ENCODE data around the gene OSBP.
A peak's percentile ranks its signal among the peaks of the same experiment; 100 is the strongest.
"Not testable (repeated sequence)": the region's sequence is repeated elsewhere in the genome, so short reads cannot be mapped to it uniquely, and the experiment has no call there.

Gene OSBP, protein sequence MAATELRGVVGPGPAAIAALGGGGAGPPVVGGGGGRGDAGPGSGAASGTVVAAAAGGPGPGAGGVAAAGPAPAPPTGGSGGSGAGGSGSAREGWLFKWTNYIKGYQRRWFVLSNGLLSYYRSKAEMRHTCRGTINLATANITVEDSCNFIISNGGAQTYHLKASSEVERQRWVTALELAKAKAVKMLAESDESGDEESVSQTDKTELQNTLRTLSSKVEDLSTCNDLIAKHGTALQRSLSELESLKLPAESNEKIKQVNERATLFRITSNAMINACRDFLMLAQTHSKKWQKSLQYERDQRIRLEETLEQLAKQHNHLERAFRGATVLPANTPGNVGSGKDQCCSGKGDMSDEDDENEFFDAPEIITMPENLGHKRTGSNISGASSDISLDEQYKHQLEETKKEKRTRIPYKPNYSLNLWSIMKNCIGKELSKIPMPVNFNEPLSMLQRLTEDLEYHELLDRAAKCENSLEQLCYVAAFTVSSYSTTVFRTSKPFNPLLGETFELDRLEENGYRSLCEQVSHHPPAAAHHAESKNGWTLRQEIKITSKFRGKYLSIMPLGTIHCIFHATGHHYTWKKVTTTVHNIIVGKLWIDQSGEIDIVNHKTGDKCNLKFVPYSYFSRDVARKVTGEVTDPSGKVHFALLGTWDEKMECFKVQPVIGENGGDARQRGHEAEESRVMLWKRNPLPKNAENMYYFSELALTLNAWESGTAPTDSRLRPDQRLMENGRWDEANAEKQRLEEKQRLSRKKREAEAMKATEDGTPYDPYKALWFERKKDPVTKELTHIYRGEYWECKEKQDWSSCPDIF

DNA sequence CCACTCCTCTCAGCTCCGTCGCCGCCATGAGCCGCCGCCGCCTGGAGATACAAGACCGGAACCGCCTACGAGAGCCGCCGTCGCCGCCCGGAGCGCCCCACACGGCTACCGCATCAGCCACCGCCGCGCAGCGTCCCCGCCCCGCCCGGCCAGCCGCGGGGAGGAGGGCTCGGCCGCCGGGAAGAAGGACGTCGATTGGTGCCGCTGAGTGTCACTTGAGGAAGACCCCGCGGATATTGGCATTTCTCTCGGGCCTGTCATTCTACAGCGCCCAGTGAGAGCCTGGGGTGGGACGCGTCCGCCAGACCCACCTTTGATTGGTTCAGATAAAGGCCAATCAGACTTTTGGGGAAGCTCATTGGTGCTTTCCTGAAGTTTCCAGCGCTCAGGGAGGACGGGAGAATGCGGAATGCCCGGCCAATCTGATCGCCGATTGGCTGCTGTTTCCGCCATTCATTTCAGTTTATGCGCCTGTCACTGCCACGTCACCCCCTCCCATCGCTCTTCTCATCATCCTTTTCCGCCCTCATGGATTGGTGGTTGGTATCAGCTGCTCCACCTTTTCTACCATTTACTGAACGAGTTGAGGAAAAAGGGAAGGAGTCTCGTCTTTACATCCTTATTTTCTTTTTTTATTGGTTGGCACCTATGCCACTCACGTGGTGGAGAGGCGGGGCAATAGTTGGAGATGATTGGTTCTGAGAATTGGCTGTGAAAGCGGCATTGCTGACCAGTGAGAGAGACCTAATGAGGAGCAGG is at the start of gene OSBP:
Gene OSBP, minus strand, starts transcription at position 138 of the 759 bp plus-strand sequence. Its CDS starts 110 bp downstream, at position 28.
- DNase-seq, result peak; percentile 99

DNA sequence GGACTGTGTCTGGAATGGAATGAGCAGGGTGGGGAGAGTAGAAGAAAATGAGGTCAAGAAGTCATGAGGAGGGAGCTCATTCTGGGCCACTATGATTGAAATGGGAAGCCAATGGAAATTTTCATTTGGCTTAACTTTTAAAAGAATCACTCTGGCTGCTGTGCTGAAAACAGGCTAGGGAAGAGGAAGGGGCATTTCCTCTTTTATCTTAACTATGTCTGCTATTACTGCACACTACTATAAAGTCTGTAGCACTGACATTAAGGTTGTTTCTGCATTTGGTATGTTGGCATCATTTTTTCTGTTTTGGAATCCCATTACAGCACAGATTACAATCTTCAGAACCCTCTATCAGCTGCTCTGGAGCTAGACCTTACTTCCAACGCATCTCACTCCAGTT is 45.0 kb upstream of the OSBP start:
- DNase-seq, result no peak

DNA sequence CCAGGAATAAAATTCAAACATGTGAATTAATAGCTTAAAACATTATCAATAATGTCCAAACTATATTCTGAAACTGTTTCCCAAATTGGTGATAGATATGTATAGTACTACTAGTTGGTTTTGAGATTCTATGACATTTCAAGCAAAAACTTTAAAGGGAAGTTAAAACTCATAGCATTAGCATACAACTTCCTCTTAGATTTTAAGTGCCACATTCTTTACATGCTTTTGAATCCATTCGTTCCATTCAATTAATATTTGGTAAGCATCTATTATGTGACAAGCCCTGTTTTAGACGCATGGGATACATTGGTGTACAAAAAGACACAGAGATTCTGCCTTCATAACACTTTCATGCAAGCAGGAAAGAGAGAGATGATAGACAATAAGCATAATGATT is 44.4 kb upstream of the OSBP start:
- DNase-seq, result no peak

DNA sequence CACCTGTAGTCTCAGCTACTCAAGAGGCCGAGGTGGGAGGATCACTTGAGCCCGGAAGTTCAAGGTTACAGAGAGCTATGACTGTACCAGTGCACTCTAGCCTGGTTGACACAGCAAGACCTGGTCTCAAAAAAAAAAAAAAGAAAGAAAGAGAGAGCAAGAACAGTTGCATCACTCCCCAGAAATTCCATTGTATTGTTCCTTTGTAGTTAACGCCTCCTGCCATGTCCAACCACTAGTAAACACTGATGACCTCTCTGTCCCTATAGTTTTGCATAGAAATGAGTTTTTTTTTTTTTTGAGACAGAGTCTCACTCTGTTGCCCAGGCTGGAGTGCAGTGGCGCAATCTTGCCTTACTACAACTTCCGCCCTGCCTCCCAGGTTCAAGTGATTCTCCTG is 42.5 kb upstream of the OSBP start:
- DNase-seq, result no peak

DNA sequence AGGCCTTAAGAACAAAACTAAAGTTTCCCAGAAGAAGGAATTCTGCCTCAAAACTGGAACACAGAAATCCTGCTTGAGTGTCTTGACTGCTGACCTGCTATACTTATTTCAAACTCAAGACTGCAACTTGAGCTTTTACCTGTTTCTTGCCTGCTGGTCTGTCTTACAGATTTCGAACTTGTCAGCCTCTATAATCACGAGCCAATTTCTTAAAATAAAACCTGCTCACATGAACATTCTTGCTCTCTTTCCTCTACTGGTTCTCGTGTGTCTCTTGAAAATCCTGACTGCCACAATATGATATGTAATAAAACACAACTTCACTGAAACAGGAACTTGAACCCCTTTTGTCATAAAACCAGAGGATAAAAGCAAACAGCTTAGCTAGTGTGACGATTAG is 39.3 kb upstream of the OSBP start:
- no peak for DNase-seq

DNA sequence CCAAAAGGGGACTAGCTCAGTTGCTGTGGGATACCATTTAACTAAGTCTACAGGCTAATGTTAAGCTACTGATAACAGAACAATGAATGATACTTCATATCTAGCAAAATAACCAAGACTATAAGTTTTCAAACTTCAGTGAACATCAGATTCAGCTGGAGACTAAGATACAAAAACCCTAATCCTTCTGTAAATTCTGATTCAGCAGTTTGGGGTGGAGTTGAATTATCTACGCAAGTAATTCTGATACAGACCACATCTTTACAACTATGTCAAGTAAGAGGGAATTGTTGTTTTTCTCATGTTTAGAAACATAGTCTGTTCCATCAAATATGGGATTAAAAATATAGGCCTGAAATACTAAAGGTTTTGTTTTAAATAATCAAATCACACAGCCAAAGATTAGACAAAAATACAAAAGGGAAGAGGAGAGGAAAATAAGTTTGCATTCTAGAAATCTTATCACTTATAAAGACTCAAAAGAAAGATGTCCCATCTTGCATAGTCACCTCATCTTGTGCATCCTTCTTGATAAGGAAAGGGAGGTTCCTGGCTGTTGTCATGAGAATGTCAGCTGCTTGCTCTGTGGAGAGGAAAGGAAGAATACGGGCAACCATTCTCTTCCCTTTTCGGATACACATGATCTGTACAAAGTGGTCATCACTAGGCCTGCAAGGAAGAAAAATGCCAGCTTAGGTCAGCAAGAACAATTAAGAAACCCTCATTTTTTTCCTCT is 31.8 kb upstream of the OSBP start:
- no peak for DNase-seq

DNA sequence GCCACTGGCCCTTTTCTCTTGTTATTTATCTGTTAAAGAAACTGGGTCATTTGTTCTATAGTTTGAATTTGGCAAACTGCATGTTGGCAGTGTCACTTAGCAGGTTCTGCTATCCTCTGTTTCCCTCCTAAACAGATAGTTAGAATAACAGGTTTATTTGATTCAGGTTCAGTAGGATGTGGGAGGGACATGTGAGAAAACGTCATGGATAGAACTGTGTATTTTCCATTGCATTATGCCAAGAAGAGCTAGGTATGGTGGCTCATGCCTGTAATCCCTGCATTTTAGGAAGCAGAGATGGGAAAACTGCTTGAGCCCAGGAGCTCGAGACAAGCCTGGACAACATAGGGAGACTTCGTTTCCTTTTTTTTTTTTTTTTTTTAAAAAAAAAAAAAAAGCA is 29.0 kb upstream of the OSBP start:
- DNase-seq, result no peak

DNA sequence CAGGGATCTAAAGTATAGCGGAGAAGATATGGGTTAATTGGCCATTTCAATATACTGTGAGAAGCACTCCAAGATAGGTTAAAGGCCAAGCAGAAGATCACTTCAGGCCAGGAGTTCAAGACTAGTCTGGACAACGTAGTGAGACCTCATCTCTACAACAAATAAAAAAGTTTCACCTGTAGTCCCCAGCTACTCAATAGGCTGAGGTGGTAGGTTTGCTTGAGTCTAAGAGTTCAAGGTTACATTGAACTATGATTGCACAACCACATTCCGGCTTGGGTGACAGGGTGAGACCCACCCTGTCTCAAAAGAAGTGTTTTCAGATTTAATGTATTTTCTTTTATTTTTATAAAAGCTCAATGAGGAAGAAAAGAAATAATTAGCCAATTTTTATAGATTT is 27.8 kb upstream of the OSBP start:
- no peak for DNase-seq

DNA sequence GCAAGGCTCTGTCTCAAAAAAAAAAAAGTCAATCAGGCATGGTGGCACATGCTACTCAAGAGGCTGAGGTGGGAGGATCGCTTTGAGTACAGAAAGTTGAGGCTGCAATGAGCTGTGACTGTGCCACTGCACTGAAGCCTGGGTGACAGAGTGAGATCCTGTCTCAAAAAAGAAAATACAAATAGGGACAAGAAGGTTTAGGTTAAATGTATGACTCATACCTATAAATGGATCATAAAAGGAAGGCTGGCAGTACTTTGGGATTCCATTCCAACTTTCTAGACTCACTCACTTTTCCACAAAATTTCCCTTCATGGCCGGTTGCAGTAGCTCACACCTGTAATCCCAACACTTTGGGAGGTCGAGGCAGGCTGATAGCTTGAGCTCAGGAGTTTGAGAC is 25.6 kb upstream of the OSBP start:
- no peak for DNase-seq

DNA sequence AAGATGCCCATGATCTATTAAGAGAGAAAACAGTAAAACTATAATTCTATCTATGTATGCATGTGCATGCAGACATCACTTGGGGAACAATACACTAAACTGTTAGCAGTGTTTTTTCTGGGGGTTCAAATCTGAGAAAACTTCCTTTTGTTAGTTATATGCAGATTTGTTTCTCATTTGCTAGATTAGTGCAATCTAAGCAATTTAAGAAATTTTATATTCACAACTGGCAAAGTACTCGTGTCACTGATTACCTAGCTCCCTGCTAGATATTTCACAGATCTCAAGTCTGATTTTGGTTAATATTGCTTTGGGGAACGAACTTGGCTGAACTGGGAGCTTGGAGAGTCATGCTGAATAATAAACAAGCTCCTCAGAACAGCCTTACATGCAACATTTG is 14.9 kb upstream of the OSBP start:
- no peak for DNase-seq

DNA sequence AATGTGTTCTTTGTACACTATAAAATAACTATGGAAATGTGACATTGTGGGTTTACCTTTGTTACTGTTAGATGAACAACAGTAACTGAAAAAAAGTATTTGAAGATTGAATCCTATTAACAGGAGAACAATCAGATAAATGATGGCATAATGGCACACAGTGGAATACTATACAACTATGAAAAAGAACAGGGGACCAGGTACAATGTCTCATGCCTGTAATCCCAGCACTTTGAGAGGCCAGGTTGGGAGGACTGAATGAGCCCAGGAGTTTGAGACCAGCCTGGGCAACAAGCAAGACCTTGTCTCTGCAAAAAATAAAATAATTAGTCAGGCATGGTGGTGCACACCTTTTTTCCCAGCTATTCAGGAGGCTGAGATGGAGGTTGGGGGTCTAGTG is 14.4 kb upstream of the OSBP start:
- DNase-seq, result no peak

DNA sequence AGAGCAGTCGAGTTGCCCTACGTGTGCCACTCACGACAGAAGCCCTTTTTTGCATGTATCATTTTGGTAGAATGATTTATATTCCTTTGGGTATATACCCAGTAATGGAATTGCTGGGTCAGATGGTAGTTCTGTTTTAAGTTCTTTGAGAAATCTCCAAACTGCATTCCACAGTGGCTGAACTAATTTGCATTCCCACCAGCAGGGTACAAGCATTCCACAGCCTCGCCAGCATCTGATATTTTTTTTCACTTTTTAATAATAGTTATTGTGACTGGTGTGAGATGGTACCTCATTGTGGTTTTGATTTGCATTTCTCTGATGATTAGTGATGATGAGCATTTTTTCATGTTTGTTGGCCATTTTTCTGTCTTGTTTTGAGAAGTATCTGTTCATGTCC is 11.4 kb upstream of the OSBP start:
- not testable (repeated sequence) for DNase-seq

DNA sequence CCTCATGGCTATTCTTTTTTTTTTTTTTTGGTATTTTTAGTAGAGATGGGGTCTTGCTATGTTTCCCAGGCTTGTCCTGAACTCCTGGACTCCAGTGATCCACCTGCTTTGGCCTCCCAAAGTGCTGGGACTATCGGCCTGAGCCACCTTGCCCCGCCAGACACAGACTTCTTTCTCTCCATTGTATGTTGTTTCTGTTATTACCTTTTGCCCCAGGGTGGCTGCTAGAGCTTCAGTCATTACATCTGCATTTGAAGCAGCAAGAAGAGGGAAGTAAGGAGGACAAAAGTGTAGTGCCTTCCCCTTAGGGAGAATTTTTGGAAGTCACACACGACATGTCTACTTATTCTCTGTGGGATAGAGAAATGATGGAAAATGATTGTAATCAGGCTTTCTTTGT is 10.1 kb upstream of the OSBP start:
- no peak for DNase-seq

DNA sequence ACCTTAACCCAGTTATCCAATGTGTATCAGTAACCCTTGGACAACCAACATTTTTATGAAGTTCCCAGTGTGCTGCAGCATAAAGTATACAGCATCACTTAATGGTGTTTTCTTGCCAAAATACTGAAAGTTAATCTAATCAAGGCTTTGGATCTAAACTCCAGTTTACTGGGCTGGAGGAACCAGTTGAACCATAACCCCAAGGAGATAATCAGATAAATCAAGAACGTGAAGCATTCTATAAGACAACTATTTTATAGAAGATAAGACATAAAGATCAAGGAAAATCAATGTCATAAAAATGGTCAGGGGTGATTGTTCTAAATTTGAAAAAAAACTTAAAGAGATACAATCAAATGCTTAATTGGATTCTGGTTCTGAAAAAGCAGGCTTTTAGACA is 2.3 kb upstream of the OSBP start:
- DNase-seq, result no peak

DNA sequence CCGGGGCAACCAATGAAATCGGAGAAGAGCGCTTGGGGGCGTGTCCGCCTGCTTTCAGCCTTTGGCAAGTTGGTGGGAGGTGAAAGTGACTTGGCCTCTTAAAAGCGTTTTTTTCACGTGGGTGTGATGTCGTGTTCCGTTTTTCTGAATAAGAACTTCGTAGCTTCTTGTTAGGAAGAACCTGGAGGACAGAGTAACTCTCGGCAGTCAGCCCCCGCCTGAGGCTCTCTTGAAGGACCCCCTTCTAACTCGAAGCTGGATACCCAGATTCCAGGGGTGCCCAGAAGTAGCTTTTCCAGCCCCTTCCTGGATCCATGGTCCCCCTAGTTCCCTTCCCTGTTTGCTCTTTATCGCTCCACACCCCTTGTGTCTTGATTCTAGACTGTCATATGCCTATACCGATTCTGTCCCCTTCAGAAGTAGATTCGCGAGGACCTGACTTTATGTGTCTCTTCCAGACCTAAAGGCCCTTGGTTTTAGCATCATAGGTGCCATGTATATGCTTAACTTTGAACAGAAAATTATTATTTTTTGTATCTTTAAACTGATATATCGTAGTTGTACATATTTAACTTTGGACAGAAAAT is 915 bp upstream of the OSBP start:
- no peak for DNase-seq

DNA sequence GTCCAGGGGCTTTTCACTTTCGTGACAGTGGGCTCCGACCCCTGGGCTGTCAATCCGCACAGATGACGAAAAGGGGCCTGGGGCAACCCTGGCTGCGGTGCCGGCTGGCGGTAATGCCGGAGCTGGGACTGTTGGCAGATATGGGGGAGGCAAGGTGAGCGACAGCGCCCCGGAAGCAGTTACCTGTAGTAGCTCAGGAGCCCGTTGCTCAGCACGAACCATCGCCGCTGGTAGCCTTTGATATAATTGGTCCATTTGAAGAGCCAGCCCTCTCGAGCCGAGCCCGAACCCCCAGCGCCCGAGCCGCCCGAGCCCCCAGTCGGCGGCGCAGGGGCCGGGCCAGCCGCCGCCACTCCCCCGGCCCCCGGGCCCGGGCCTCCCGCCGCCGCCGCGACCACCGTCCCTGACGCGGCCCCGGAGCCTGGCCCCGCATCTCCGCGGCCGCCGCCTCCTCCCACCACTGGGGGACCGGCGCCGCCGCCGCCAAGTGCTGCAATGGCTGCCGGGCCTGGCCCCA is 396 bp downstream of the OSBP start:
- DNase-seq, result peak; percentile 52

DNA sequence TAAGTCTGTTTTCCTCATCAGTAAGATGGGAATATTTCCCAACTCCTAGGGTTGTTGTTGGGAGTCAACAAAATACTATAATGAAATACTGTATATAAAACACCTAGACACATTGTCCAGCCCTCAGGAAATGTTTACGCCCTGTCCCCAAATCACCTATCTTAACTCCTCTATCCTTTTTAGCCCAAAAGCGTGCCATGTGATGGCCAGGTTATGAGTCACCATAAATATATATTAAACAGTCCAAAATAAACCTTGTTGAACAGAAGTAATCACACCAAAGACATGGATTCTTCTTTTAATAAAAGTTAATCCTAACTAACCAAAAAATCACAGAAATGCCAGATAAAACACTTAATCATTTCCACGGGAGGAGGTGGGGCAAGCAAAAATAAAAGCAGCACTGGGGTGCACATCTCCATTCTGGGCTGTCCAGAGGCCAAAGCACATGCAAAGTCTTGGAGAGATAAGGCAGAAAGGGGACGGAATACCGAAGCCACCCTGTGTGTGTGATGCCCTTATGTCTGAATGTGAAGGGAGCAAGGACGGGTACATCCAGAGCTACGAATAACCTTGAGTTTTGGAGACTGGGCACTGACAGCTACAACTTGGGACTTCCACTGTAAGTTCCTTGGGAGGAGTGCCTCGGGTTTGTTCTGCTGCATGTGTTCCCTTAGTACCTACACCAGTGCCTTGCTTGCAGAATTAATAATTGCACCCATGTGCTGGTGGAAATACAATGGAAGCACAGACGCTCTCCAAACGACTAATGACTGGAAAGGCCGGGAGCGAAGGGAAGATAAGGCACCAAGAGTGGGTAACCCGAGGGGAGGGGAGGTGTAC is 1.1 kb downstream of the OSBP start:
- DNase-seq, result no peak

DNA sequence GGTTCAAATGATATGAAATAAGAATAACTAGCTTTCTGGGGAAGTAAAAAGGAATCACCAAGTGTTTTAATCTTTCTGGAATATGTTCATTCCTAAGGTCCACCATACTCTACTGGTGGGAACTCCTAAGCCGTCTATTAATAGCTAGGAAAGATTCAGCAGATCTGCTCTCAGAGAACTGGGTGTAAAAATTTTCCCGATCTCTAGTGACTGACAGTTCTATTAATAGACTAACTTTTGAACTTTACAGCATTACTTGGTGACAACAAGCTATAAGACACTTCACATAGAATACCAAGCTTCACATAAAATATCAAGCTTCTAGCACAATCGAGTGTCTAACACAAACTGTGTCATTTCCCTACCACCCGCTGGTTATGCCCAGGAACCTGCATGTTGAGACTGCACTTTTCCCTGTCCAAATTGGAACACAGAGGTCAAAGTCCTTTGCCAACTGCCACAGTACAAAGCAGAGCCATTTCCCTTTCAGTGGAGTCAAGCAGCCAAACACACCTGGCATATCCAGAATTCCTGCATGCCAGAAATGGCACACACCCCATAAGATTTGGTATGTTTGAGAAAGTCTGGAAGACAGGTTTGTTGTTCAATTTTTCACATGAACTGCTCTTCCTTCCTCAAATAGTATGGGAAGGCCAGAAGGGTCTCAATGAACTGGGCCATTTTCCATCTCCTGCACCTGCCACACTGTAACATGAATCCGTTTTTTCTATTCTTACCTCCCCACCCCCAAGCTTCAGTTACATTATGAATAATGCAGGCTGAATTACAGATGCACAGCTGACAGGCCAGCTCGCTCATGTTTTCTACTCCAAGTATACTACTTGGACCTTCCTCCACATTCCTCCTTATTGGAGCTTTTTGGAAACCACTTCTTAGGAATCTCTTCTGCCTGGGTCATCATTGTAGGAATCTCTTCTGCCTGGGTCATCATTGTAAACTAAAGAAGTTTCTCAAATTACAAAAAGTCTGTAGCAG is 3.7 kb downstream of the OSBP start:
- no peak for DNase-seq

DNA sequence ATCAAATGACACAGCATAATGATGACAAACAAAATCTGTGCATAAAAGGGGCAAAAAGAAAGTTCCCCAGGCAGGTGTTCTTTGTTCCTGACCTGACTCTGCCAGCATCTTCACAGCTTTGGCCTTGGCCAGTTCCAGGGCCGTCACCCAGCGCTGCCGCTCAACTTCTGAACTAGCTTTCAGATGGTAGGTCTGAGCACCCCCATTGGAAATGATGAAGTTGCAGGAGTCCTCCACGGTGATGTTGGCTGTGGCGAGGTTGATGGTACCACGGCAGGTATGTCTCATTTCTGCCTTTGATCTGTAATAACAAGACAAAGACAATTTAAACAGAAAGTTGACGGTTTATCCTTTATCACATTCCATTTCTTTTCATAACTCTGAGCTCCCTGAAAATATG is 5.3 kb downstream of the OSBP start:
- DNase-seq, result peak; percentile 47
